Ishikawa (cell line): ENCODE results near the gene PAM16.

Source experiments
- CEBPB ChIP-seq: IDR thresholded peaks from 2 replicates; pipeline ENCODE4 v1.6.1; 2012
- CREB1 ChIP-seq: IDR thresholded peaks from 2 replicates; pipeline ENCODE4 v1.6.1; 2012; ENCODE audit warnings: low read depth
- EGR1 ChIP-seq: IDR thresholded peaks from 2 replicates; pipeline ENCODE4 v1.6.1; 2012
- EP300 ChIP-seq: IDR thresholded peaks from 2 replicates; pipeline ENCODE4 v1.6.1; 2012; ENCODE audit warnings: borderline replicate concordance
- FOXM1 ChIP-seq: IDR thresholded peaks from 2 replicates; pipeline ENCODE4 v1.6.1; 2012; ENCODE audit warnings: low read depth, borderline replicate concordance
- NFIC ChIP-seq: IDR thresholded peaks from 2 replicates; pipeline ENCODE4 v1.6.1; 2012
- RAD21 ChIP-seq: IDR thresholded peaks from 2 replicates; pipeline ENCODE4 v1.6.1; 2012; ENCODE audit warnings: low read depth
- TAF1 ChIP-seq: IDR thresholded peaks from 2 replicates; pipeline ENCODE4 v1.6.1; 2012; ENCODE audit warnings: low read depth, mild to moderate bottlenecking
- TCF12 ChIP-seq: IDR thresholded peaks from 2 replicates; pipeline ENCODE4 v1.6.1; 2012; ENCODE audit warnings: low read depth
- TEAD4 ChIP-seq: IDR thresholded peaks from 2 replicates; pipeline ENCODE4 v1.6.1; 2012
- YY1 ChIP-seq: IDR thresholded peaks from 2 replicates; pipeline ENCODE4 v1.6.1; 2012; ENCODE audit warnings: low read depth
- ZBTB7A ChIP-seq: IDR thresholded peaks from 2 replicates; pipeline ENCODE4 v1.6.1; 2012; ENCODE audit warnings: low read depth
- TF ChIP-seq, protein P1 (sequence below): IDR thresholded peaks from 2 replicates; pipeline ENCODE4 v1.6.1; 2012; ENCODE audit warnings: low read depth, mild to moderate bottlenecking
- TF ChIP-seq, protein P2 (sequence below): IDR thresholded peaks from 2 replicates; pipeline ENCODE4 v1.6.1; 2012
- TF ChIP-seq, protein P3 (sequence below): IDR thresholded peaks from 2 replicates; pipeline ENCODE4 v1.6.1; 2012

PAM16 gene

DNA sequence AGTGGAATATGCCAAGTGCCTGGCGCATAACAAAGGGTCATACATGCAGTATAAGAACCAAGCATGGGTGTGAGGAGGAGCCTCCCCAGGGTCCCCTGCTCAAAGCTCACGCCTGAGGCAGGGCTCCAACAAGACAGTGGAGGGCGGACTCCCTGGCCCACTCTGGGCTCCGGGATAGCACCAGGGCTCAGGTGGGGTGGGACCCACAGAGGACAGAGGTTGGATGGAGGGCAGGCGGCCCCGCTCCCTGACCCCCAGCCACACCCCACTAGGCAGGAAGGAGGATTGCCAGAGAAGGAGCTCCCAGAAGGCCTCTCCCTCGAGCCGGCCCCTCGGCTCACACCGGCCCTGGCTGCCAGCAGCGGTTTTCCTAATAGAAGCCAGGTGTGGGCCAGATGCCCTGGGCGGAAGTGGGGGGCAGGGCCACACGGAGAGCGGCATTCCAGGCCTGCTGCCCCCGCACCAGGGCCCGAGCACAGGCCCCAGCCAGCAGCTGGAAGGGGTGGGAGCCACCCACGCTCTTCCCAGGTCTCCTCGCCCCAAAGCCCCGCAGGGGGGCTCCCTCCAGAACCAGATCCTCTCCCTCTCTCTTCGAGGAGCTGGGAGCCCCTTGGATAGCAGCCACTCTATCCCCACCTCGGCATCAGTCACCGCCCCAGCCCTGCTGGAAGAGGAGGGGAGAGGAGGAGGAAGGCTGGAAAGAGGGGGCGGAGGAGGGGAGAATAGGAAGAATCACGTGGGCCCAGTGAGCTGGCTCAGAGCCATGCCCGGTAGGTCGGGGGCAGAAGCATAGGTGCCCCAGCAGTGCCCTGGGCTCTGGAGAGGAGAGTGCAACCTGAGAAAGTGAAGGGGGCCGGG is 41.5 kb upstream of the PAM16 start:
- TF ChIP-seq, protein P1, sequence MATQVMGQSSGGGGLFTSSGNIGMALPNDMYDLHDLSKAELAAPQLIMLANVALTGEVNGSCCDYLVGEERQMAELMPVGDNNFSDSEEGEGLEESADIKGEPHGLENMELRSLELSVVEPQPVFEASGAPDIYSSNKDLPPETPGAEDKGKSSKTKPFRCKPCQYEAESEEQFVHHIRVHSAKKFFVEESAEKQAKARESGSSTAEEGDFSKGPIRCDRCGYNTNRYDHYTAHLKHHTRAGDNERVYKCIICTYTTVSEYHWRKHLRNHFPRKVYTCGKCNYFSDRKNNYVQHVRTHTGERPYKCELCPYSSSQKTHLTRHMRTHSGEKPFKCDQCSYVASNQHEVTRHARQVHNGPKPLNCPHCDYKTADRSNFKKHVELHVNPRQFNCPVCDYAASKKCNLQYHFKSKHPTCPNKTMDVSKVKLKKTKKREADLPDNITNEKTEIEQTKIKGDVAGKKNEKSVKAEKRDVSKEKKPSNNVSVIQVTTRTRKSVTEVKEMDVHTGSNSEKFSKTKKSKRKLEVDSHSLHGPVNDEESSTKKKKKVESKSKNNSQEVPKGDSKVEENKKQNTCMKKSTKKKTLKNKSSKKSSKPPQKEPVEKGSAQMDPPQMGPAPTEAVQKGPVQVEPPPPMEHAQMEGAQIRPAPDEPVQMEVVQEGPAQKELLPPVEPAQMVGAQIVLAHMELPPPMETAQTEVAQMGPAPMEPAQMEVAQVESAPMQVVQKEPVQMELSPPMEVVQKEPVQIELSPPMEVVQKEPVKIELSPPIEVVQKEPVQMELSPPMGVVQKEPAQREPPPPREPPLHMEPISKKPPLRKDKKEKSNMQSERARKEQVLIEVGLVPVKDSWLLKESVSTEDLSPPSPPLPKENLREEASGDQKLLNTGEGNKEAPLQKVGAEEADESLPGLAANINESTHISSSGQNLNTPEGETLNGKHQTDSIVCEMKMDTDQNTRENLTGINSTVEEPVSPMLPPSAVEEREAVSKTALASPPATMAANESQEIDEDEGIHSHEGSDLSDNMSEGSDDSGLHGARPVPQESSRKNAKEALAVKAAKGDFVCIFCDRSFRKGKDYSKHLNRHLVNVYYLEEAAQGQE = no peak
- TF ChIP-seq EP300 (peak; percentile 89), TAF1 (peak; percentile 44; the same call in 1 of the 2 replicates), NFIC (peak; percentile 82), ZBTB7A (peak; percentile 66), RAD21 (no peak), TCF12 (peak; percentile 98), YY1 (no peak), CEBPB (peak; percentile 12; the same call in 1 of the 2 replicates), CREB1 (0 out of 2 replicates have a peak, but pooled peaks have one; percentile 9), FOXM1 (no peak), EGR1 (peak; percentile 100), TEAD4 (peak; percentile 96)
- TF ChIP-seq, protein P2, sequence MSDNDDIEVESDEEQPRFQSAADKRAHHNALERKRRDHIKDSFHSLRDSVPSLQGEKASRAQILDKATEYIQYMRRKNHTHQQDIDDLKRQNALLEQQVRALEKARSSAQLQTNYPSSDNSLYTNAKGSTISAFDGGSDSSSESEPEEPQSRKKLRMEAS = peak; percentile 36
- TF ChIP-seq, protein P3, sequence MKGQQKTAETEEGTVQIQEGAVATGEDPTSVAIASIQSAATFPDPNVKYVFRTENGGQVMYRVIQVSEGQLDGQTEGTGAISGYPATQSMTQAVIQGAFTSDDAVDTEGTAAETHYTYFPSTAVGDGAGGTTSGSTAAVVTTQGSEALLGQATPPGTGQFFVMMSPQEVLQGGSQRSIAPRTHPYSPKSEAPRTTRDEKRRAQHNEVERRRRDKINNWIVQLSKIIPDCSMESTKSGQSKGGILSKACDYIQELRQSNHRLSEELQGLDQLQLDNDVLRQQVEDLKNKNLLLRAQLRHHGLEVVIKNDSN = peak; percentile 91

DNA sequence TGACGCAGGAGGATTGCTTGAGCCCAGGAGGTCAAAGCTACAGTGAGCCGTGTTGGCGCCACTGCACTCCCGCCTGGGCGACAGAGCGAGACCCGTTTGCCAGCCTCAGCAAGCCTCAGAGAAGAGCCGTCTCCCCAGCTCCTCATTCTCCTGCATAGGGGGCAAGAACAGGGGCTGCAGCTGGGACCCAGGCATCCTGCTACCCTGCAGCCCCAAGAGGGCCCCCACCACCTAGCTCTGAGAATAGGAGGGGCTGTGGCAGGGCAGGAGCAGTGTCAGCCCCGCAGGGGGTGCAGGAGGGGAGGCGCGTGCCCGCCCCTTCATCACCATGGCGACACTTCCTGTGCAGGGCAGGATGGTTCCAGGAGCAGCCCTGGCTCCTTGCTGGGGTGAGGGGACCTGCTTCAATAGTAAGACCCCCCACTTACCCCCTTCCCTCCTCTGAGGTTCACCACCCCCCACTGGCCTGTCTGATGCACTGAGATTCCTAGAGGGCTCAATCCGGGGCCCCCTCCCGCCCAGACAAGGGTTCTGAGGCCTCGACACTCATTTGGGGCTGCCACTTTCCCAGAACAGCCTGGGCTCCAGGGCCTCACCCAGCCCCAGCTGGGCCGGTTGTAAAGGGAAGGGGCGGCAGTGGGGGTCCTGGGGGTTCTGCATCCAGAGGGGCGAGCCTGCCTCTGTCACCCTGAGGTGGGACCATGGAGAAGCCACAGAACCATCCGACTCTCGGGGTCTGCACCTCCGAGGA is 40.7 kb upstream of the PAM16 start:
- TF ChIP-seq FOXM1 (no peak), NFIC (no peak), ZBTB7A (no peak), TAF1 (no peak), TEAD4 (no peak), EGR1 (no peak), CREB1 (no peak)

DNA sequence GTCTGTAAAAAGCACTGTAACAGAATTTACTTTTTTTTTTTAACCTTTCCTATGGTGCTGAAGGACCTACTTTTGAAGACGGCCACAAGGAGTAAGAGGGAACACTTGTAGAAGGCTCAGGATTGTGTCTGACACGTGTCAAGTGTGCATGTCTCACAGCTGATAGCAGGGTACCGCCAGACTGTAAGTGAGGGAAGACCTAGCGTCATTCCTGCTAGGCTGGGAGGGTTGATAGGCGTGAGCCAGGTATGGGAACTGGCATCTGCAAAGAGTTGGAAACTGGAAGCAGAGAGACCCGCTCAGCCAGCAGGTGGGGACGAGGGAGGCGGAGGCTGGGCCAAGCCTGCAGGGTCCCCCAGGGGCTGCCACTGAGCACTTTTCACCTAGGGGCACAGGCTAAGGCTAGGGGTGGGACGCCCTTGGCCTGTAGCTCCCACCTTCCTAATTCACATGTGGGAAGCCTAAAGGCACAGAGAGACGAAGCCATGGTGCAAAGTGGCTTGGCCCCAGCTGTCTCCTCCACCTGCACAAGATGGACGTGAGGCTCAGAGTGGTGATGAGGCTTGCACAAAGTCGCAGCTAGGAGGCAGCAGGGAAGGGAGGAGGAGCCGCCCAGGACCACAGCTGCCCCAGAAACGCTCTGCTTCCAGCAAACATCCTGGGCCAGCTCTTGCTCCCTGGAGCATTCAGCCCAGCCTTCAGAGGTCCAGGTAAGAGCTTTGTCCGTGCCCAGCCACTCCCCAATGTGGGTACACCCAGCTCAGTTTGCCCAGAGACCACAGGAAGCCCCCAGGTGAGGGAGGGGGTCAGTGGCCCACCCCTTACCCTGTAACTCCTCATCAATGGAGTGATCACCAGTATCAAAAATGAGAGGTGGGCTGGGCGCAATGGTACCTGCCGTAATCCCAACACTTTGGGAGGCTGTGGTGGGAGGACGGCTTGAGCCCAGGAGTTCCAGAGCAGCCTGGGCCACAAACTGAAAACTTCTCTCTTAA is 39.4 kb upstream of the PAM16 start:
- TF ChIP-seq FOXM1 (no peak), EP300 (no peak), TEAD4 (no peak), EGR1 (no peak), YY1 (no peak), TAF1 (no peak), NFIC (no peak), RAD21 (no peak), CEBPB (no peak), CREB1 (no peak), ZBTB7A (no peak), TCF12 (no peak)
- TF ChIP-seq, protein P1 = no peak
- TF ChIP-seq, protein P2 = no peak
- TF ChIP-seq, protein P3 = no peak
